ENCODE data around the gene GLOD4.

Gene GLOD4

DNA sequence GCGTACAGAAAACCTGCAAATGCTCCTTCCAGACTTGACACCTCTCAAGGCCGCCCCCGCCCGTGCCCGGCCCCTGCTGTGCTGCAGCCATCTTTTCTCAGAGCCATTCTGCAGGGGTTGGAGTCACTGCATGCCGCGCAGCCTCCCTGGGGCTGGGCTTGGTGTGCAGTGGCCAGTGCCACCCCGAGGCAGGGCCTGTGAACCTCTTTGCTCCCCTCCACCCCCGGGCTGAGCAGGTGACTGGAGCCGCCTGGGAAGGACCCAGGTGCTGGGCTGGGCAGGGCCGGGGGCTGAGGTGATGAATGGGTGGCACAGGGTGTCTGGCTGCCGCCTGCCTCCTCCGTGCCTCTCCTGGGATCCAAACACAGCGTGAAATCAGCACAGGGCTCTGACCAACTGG lies 20.4 kb upstream of the GLOD4 start:
- no peak for FAIRE-seq
- no peak for DNase-seq (ENCODE audit: insufficient read length, low spot score)
- no peak for TF ChIP-seq CTCF (IDR thresholded peaks at IDR 0.05; ENCODE audit: insufficient read depth, missing control alignments)

- FAIRE-seq: no peak
- TF ChIP-seq CTCF (IDR thresholded peaks at IDR 0.05; ENCODE audit: insufficient read depth, missing control alignments): no peak
- DNase-seq (ENCODE audit: insufficient read length, low spot score): no peak
Observed at GRCh38 chr17:801660-802059, 19.6 kb upstream of the GLOD4 start.

GRCh38 chr17:800446-801242 lies 18.6 kb upstream of the GLOD4 start:
- TF ChIP-seq CTCF (IDR thresholded peaks at IDR 0.05; ENCODE audit: insufficient read depth, missing control alignments): no peak
- no peak for DNase-seq (ENCODE audit: insufficient read length, low spot score)
- no peak for FAIRE-seq

DNA sequence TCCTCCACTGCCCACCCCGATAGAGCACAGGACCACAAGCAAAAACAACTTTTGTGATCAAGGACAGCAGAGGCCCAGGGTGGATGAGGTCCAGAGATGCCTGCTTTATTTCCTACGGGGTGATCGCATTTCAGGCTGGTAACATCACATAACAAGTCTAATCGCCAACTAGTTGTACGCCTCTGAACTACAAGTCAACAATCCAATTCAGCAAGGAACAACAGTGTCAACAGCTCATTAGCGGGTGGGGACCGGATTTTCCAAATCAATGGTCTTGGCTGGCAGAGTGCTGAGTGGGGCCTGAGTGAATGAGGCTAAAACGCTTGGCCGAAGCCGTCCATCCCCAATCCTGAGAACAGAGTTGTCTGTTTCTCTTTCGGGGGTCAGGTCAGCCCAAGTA lies 17.2 kb upstream of the GLOD4 start:
- DNase-seq (ENCODE audit: insufficient read length, low spot score) (no peak), FAIRE-seq (no peak)
- no peak for TF ChIP-seq CTCF (IDR thresholded peaks at IDR 0.05; ENCODE audit: insufficient read depth, missing control alignments)

GRCh38 chr17:798246-798645 lies 16.2 kb upstream of the GLOD4 start:
- no peak for TF ChIP-seq CTCF (IDR thresholded peaks at IDR 0.05; ENCODE audit: insufficient read depth, missing control alignments)
- FAIRE-seq: no peak
- DNase-seq (ENCODE audit: insufficient read length, low spot score): no peak

DNA sequence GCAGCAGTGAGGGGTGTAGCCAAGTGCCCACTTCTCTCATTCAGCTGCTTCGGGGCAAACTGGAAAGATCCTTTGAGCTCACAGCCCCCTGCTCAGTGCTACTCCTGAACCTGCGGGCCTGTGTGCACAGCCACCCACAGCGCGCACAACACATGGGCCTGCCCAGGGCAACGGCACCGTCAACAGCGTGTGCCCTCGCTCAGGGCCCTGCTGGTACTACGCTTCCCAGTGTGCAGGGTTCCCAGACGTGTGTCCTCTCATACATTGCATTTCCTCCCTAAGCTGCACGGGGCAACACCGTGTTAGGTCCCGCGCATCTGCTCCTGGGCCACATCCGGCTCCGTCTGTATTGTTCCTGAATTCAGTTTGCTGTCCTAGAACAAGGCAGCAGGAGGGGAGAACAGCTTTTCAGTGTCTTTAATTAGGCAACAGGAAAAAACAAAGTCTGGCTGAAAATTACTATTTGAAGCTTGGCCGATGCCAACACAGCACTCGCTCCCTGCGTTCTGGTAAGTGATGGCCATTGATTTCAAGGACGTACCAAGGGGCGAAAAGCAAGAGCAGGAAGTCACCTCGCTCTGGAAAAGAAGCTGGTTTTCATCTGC lies 15.3 kb upstream of the GLOD4 start:
- no peak for TF ChIP-seq CTCF (IDR thresholded peaks at IDR 0.05; ENCODE audit: insufficient read depth, missing control alignments)
- FAIRE-seq: no peak
- DNase-seq (ENCODE audit: insufficient read length, low spot score): no peak

- TF ChIP-seq CTCF (IDR thresholded peaks at IDR 0.05; ENCODE audit: insufficient read depth, missing control alignments): no peak
- no peak for FAIRE-seq
- DNase-seq (ENCODE audit: insufficient read length, low spot score): no peak
Observed at GRCh38 chr17:796609-797008, 14.5 kb upstream of the GLOD4 start.
